A549 (cell line): ENCODE data around the gene ALX3.

Source experiments
- EP300 ChIP-seq, 2 experiments: fragments of >200 bp; sonication (Bioruptor Twin); formaldehyde crosslinking; IDR thresholded peaks; 2 replicates in 1 of 2; 3 replicates in 1 of 2; pipeline ENCODE4 v1.6.1; 2016 to 2017
- FOXS1 ChIP-seq: fragments of 250-450 bp; sonication (Bioruptor Pico); IDR thresholded peaks from 2 replicates; pipeline ENCODE4 v1.5.0; 2020; ENCODE audit warnings: mild to moderate bottlenecking, moderate library complexity
- MAFK ChIP-seq: fragments of 450-650 bp; IDR thresholded peaks from 2 replicates; pipeline ENCODE4 v1.6.1; 2014; ENCODE audit not compliant: partially characterized antibody
- POLR2A ChIP-seq: IDR thresholded peaks from 2 replicates; pipeline ENCODE4 v1.6.1; 2012; ENCODE audit warnings: mild to moderate bottlenecking, low read length
- RAD21 ChIP-seq, 2 experiments: fragments of >200 bp in 1 of 2; sonication (Bioruptor Twin) in 1 of 2; formaldehyde crosslinking in 1 of 2; IDR thresholded peaks in 1 of 2; conservative IDR thresholded peaks in 1 of 2; 2 replicates in 1 of 2; 3 replicates in 1 of 2; pipeline ENCODE4 v1.6.1; 2012 to 2018; ENCODE audit warnings: inconsistent platforms in 1 of 2
- RCOR1 ChIP-seq: fragments of 150-350 bp; IDR thresholded peaks from 2 replicates; pipeline ENCODE4 v1.6.1; 2014; ENCODE audit warnings: antibody characterized with exemption, low read length, low read depth
- SMC3 ChIP-seq: fragments of >200 bp; sonication (Bioruptor Twin); formaldehyde crosslinking; IDR thresholded peaks from 3 replicates; pipeline ENCODE4 v1.6.1; 2018; ENCODE audit warnings: inconsistent platforms
- TF ChIP-seq, protein P1 (sequence below): fragments of >200 bp; sonication (Bioruptor Twin); formaldehyde crosslinking; IDR thresholded peaks from 3 replicates; pipeline ENCODE4 v1.5.1; 2016

DNA sequence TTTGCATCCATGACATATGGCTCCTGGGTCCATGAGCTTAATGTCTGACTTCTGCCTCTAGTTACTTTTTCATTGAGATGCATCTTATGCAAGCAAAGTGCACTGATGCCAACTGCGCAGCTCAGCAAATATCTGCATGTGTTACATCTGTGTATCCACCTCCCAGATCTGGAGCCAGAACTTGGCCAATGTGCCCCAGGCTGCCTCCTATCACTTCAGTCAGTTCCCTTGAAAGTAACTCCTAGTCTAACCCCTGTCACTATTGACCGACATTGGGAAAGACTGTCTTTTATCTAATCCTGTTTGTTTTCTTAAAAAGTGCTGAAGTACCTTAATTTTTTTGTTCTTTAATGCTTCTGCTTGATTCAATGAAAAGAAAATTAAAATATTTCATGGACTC, 22.5 kb upstream of the ALX3 start:
- TF ChIP-seq SMC3 (no peak), EP300 (IDR thresholded peaks at IDR 0.05) (no peak), FOXS1 (CRISPR knock-in tag) (no peak), RAD21 (conservative IDR thresholded peaks at IDR 0.05 in 1 of 2, IDR thresholded peaks at IDR 0.05 in 1 of 2) (no peak), POLR2A (no peak), RCOR1 (no peak), MAFK (no peak)
- TF ChIP-seq, protein P1, sequence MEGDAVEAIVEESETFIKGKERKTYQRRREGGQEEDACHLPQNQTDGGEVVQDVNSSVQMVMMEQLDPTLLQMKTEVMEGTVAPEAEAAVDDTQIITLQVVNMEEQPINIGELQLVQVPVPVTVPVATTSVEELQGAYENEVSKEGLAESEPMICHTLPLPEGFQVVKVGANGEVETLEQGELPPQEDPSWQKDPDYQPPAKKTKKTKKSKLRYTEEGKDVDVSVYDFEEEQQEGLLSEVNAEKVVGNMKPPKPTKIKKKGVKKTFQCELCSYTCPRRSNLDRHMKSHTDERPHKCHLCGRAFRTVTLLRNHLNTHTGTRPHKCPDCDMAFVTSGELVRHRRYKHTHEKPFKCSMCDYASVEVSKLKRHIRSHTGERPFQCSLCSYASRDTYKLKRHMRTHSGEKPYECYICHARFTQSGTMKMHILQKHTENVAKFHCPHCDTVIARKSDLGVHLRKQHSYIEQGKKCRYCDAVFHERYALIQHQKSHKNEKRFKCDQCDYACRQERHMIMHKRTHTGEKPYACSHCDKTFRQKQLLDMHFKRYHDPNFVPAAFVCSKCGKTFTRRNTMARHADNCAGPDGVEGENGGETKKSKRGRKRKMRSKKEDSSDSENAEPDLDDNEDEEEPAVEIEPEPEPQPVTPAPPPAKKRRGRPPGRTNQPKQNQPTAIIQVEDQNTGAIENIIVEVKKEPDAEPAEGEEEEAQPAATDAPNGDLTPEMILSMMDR: no peak
